Coronary artery (tissue), 2 donors: Measurements from ENCODE around the gene C19orf81.

Experiments
- DNase-seq: peaks from one replicate; pipeline ENCODE4 v3.0.0-alpha.2; 2017; ENCODE audit warnings: low spot score
- H3K27ac ChIP-seq, 2 donors: fragments of 200-600 bp; sonication (generic); one replicate each; pipeline ENCODE4 v1.5.1; 2016 to 2019
- H3K4me3 ChIP-seq: fragments of 200-600 bp; sonication (generic); 2 replicates; pipeline ENCODE4 v1.5.1; 2016; ENCODE audit warnings: mild to moderate bottlenecking, moderate library complexity
- CTCF ChIP-seq: fragments of 200-600 bp; sonication (generic); IDR thresholded peaks from one replicate; pipeline ENCODE4 v1.5.1; 2019; ENCODE audit warnings: antibody characterized with exemption

C19orf81 gene

GRCh38 chr19:50657222-50657669, 8.0 kb downstream of the C19orf81 start:
- Histone ChIP-seq H3K4me3 (no peak overlapping the region), H3K27ac (no peak overlapping the region)
- TF ChIP-seq CTCF: no peak
- DNase-seq: no peak

- peak overlapping the region in 1 of 2 donors; percentile 41 for H3K27ac ChIP-seq
- TF ChIP-seq CTCF: no peak
- DNase-seq: peak; percentile 80
- peak overlapping the region; percentile 61 for H3K4me3 ChIP-seq
Observed at GRCh38 chr19:50657712-50658440, 8.6 kb downstream of the C19orf81 start.

- no peak for DNase-seq
- TF ChIP-seq CTCF: no peak
- peak overlapping the region in 1 of 2 donors; percentile 41 for H3K27ac ChIP-seq
- H3K4me3 ChIP-seq: peak overlapping the region; percentile 61
Observed at GRCh38 chr19:50658441-50659317, 9.4 kb downstream of the C19orf81 start.

- Histone ChIP-seq H3K27ac (no peak overlapping the region), H3K4me3 (peak overlapping the region; percentile 61)
- TF ChIP-seq CTCF: no peak
- no peak for DNase-seq
Observed at GRCh38 chr19:50659318-50660087, 10.3 kb downstream of the C19orf81 start.

GRCh38 chr19:50660088-50660366, 10.8 kb downstream of the C19orf81 start:
- Histone ChIP-seq H3K4me3 (no peak overlapping the region), H3K27ac (no peak overlapping the region)
- TF ChIP-seq CTCF: no peak
- no peak for DNase-seq

- no peak for DNase-seq
Observed at GRCh38 chr19:50661023-50661422, 11.8 kb downstream of the C19orf81 start.

More at GRCh38 chr19:50661023-50661422, 11.8 kb downstream of the C19orf81 start:
- no peak for TF ChIP-seq CTCF
- no peak overlapping the region for H3K4me3 ChIP-seq
- no peak overlapping the region for H3K27ac ChIP-seq
